NB4 (cell line): ENCODE data around the gene VPS33A.

Source experiments
- DNase-seq: peaks from one replicate; pipeline ENCODE4 v3.0.0; 2010; ENCODE audit warnings: low read depth
- H3K4me3 ChIP-seq: one replicate; pipeline ENCODE4 v1.5.1; 2011; ENCODE audit warnings: mild to moderate bottlenecking, low read depth, low read length, moderate library complexity
- MAX ChIP-seq: IDR thresholded peaks from 2 replicates; pipeline ENCODE4 v1.6.1; 2011; ENCODE audit warnings: low read depth, low read length
- MYC ChIP-seq: IDR thresholded peaks from 2 replicates; pipeline ENCODE4 v1.6.1; 2011; ENCODE audit warnings: low read depth, low read length
- POLR2A ChIP-seq: IDR thresholded peaks from 2 replicates; pipeline ENCODE4 v1.6.1; 2011; ENCODE audit warnings: mild to moderate bottlenecking; ENCODE audit not compliant: insufficient read length; ENCODE audit errors: extremely low read depth
- TF ChIP-seq, protein P1 (sequence below): IDR thresholded peaks from one replicate; pipeline ENCODE4 v1.5.1; 2012; ENCODE audit warnings: low read depth, low read length

The VPS33A gene

GRCh38 chr12:122266230-122266901 is at the start of gene VPS33A:
Gene VPS33A, minus strand, starts transcription at chr12:122266494. Its CDS starts 86 bp downstream, at chr12:122266408.
- DNase-seq = peak; percentile 99
- H3K4me3 ChIP-seq = peak within 1 kb of the TSS; percentile 72
- TF ChIP-seq MAX (peak; percentile 100), MYC (peak; percentile 96), POLR2A (peak; percentile 88)
- TF ChIP-seq, protein P1, sequence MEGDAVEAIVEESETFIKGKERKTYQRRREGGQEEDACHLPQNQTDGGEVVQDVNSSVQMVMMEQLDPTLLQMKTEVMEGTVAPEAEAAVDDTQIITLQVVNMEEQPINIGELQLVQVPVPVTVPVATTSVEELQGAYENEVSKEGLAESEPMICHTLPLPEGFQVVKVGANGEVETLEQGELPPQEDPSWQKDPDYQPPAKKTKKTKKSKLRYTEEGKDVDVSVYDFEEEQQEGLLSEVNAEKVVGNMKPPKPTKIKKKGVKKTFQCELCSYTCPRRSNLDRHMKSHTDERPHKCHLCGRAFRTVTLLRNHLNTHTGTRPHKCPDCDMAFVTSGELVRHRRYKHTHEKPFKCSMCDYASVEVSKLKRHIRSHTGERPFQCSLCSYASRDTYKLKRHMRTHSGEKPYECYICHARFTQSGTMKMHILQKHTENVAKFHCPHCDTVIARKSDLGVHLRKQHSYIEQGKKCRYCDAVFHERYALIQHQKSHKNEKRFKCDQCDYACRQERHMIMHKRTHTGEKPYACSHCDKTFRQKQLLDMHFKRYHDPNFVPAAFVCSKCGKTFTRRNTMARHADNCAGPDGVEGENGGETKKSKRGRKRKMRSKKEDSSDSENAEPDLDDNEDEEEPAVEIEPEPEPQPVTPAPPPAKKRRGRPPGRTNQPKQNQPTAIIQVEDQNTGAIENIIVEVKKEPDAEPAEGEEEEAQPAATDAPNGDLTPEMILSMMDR = no peak

DNA sequence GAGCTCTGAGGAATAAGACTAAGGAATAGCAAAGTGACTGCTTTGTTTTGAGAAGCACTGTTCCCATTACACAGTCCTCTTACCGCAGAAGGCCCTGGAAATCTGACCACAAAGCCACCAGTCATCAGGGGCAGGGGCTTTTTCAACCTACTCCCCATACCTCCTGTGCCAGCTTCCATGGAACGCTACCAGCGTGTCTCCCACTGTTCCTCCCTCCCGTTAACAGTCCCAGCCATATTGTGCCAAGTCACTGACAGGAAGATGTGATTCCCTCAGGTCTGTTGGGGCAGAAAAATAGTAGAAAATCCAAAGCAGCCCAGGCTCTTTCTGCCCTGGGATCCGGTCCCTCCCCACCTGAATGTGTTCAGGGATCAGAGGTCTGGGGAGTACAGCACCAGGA is 46.6 kb upstream of the VPS33A start:
- TF ChIP-seq POLR2A = no peak
- TF ChIP-seq, protein P1 = no peak
- TF ChIP-seq MYC = no peak
- no peak for TF ChIP-seq MAX
- no peak for DNase-seq
- no peak overlapping the region for H3K4me3 ChIP-seq

DNA sequence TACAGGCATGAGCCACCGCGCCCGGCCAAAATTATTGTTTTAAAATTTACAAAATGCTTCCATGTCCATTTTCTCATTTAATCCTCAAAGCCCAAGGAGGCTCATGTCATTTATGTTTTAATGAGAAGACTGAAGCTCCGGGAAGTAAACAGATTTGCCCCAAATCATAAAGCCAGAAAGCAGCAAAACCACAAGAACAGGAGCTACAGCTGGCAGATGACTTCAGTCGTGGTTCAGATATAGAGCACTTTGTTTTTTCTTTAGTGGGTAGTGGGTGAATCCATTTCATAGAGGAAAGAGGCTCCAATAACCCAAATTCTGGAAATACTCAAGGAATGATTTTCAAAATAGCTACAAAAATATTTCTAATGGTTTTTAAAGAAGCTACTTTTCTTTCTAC is 45.4 kb upstream of the VPS33A start:
- H3K4me3 ChIP-seq = no peak overlapping the region
- no peak for DNase-seq
- TF ChIP-seq MYC = no peak
- TF ChIP-seq, protein P1 = no peak
- no peak for TF ChIP-seq POLR2A
- no peak for TF ChIP-seq MAX

DNA sequence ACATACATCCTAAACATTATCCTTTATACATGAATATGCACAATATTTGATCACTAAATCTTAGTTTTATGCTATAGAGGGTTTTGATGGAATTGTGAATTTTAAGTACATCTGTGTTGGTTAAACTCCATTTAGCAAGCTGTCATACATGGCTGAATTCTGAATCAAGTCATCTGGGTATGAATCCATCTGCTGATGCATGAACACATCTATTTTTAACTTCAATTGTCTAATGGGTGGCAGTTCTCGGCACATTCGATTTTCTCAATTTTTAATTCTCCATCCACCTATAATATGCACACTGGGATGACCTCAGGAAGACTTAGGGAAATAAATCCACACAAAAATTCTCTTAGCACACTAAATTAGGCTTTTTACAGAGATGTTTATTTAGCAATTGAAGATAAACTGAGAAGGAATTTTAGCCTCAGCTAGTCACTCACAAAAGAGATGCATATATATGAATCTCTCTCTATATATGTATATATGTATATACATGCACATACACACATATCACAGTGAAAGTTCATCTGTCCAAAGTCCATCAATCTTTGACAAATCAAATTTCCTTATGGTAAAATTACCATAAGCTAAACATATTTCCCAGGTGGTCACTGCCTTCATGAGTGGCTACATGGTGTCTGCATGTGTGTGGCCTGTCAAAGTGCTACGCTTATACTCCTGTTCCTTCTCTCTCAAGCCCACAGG is 44.5 kb upstream of the VPS33A start:
- TF ChIP-seq MYC = no peak
- no peak for TF ChIP-seq POLR2A
- TF ChIP-seq, protein P1 = no peak
- no peak for TF ChIP-seq MAX
- DNase-seq = no peak
- H3K4me3 ChIP-seq = no peak overlapping the region

- no peak for TF ChIP-seq POLR2A
- TF ChIP-seq MAX = no peak
- TF ChIP-seq, protein P1 = no peak
- no peak for TF ChIP-seq MYC
- no peak overlapping the region for H3K4me3 ChIP-seq
- no peak for DNase-seq
Measured at GRCh38 chr12:122309564-122310121, 43.3 kb upstream of the VPS33A start.
